SK-N-MC (cell line): ENCODE measurements around the gene WDR88.

Source experiments
- EZH2 ChIP-seq: fragments of 200-600 bp; sonication (generic); IDR thresholded peaks from one replicate; pipeline ENCODE4 v1.6.1; 2017; ENCODE audit warnings: antibody characterized with exemption
- FOXP2 ChIP-seq: optimal IDR thresholded peaks from 2 replicates; pipeline ENCODE3; 2011; ENCODE audit warnings: mild to moderate bottlenecking, moderate library complexity; ENCODE audit not compliant: insufficient read depth; ENCODE audit errors: extremely low read length, control extremely low read depth
- POLR2AphosphoS5 ChIP-seq: IDR thresholded peaks from 2 replicates; pipeline ENCODE4 v1.6.1; 2012; ENCODE audit warnings: mild to moderate bottlenecking, low read depth, low read length, borderline replicate concordance

DNA sequence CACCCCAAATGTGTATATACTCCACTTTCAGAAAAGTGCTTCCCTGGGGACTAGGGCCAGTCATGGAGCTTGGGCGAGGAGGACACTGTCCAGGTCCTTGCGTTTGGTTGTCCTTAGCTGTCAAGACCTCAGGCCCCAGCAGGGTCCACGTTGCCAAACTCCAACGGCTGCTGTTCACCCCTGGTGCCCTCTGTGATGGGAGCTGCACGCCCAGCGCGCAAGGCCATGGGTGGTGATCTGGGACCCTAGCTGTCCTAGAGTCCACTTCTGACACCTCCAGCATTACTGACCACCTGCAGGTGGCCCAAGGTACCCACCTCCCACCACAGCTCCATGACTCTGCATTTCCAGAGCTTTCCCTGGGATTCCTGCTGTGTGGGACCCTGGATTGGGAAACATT is 66.3 kb downstream of the WDR88 start:
- TF ChIP-seq EZH2 (no peak), POLR2AphosphoS5 (no peak), FOXP2 (no peak)
